RWPE2 (cell line): ENCODE data around the gene HPD.
"Not testable (repeated sequence)": the region's sequence is repeated elsewhere in the genome, so short reads cannot be mapped to it uniquely, and the experiment has no call there.

Experiments
- ATAC-seq: fragments of 200-7000 bp; cut with Tn5 transposase; 3 replicates; pipeline ENCODE4 v1.9.1; 2021; ENCODE audit warnings: low read depth
- DNase-seq: peaks from one replicate; pipeline ENCODE4 v3.0.0-alpha.2; 2020; ENCODE audit warnings: low spot score
- H3K27ac ChIP-seq: fragments of 450-650 bp; 2 replicates; pipeline ENCODE4 v1.5.1; 2017; ENCODE audit warnings: mild to moderate bottlenecking; ENCODE audit not compliant: poor library complexity, severe bottlenecking
- H3K27me3 ChIP-seq: fragments of 250-450 bp; sonication (Bioruptor Pico); 2 replicates; pipeline ENCODE4 v1.5.1; 2021; ENCODE audit warnings: mild to moderate bottlenecking, moderate library complexity; ENCODE audit not compliant: insufficient read depth, poor library complexity, severe bottlenecking
- H3K36me3 ChIP-seq: fragments of 250-450 bp; sonication (Bioruptor Pico); 2 replicates; pipeline ENCODE4 v1.5.1; 2020; ENCODE audit warnings: low read depth, mild to moderate bottlenecking, moderate library complexity
- H3K4me1 ChIP-seq: fragments of 250-450 bp; sonication (Bioruptor Pico); 2 replicates; pipeline ENCODE4 v1.5.1; 2021; ENCODE audit warnings: mild to moderate bottlenecking, moderate library complexity; ENCODE audit not compliant: insufficient read depth, poor library complexity, severe bottlenecking
- H3K4me3 ChIP-seq: fragments of 250-450 bp; sonication (Bioruptor Pico); 2 replicates; pipeline ENCODE4 v1.5.1; 2021; ENCODE audit warnings: mild to moderate bottlenecking, moderate library complexity; ENCODE audit not compliant: severe bottlenecking
- H3K9me3 ChIP-seq: fragments of 250-450 bp; sonication (Bioruptor Pico); 2 replicates; pipeline ENCODE4 v1.5.1; 2021; ENCODE audit warnings: mild to moderate bottlenecking, moderate library complexity; ENCODE audit not compliant: severe bottlenecking
- CTCF ChIP-seq: fragments of 450-650 bp; IDR thresholded peaks from one replicate; pipeline ENCODE4 v1.5.1; 2017; ENCODE audit warnings: mild to moderate bottlenecking, moderate library complexity; ENCODE audit not compliant: poor library complexity, severe bottlenecking

Gene HPD

DNA sequence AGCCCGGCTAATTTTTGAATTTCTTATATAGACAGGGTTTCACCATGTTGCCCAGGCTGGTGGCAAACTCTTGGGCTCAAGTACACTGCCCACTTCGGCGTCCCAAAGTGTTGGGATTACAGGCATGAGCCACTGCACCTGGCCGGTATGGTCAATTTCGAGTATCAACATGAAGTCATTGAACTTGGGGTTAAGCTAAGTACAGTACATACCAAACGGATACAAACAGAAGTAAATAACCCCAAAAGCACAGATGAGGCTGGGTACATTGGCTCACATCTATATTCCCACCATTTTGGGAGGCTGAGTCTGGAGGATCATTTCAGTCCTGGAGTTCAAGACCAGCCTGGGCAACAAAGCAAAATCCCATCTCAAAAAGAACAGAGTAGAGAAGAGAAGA, 16.9 kb upstream of the HPD start:
- no peak overlapping the region for H3K4me3 ChIP-seq
- no peak for DNase-seq
- no peaks in the 10 kb centered on the region for H3K36me3 ChIP-seq
- peaks cover 8% of the 10 kb centered on the region for H3K4me1 ChIP-seq
- H3K9me3 ChIP-seq, result no peaks in the 10 kb centered on the region
- H3K27me3 ChIP-seq, result no peaks in the 10 kb centered on the region
- TF ChIP-seq CTCF, result no peak
- no peak for ATAC-seq
- H3K27ac ChIP-seq, result no peak overlapping the region

GRCh38 chr12:121874071-121874470, 15.4 kb upstream of the HPD start:
- Histone ChIP-seq H3K4me3 (no peak overlapping the region), H3K27me3 (no peaks in the 10 kb centered on the region), H3K36me3 (no peaks in the 10 kb centered on the region), H3K27ac (no peak overlapping the region), H3K4me1 (peaks cover 8% of the 10 kb centered on the region), H3K9me3 (no peaks in the 10 kb centered on the region)
- no peak for DNase-seq
- ATAC-seq, result no peak
- TF ChIP-seq CTCF, result no peak

DNA sequence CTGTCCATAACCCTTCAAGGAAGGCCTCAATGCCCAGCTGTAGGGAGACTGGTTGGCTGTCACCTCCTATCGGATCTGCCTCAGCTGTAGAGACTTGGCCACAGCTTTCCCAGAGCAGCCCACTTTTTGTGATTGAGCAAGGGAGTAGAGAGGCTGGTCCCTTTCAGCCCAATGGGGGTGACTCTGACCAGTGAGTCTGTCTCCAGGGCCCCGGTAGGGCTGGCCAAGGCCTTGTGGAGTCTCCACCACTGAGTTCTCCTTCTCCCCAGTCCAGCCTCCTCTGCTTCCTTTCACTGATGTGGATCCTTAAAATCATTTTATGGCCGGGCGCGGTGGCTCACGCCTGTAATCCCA, 14.5 kb upstream of the HPD start:
- no peak for DNase-seq
- no peak for TF ChIP-seq CTCF

DNA sequence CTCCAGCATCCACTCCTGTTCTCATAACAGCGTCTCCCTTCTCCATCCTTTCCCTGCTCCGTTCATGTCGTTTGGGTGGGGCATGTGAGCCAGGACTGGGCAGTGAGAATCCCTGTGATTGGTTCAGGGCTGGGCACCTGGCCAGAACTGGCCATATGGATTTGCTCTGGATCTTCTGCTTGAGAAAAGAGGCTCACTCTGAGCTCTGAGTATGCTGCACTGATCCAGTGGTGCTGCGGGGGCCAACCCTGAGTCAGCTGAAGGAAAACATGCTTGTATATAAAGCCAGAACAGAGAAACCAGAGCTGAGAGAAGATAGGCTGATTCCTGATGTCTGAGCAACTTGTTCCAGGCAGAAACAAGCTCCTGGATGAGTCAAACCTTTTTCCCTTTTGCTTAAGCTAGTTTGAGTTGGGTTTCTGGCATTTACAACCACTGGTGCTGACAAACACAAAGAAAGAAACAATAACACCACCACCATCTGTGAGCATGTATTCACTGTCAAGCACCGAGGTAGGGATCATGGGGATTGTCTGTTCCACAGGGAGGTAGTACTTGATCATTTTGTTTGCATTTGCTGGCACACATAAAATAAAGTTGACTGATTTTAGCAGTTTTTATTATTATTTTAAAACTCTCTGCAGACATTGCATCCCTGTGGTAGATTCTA, 14.0 kb upstream of the HPD start:
- H3K4me3 ChIP-seq, result no peak overlapping the region
- TF ChIP-seq CTCF, result no peak
- peaks cover 8% of the 10 kb centered on the region for H3K4me1 ChIP-seq
- DNase-seq (no peak), ATAC-seq (peak; percentile 89)
- no peaks in the 10 kb centered on the region for H3K9me3 ChIP-seq
- no peaks in the 10 kb centered on the region for H3K27me3 ChIP-seq
- H3K27ac ChIP-seq, result peak overlapping the region; percentile 17
- no peaks in the 10 kb centered on the region for H3K36me3 ChIP-seq

More for the DNA sequence above, 14.5 kb upstream of the HPD start:
- H3K4me1 ChIP-seq, result peaks cover 8% of the 10 kb centered on the region
- ATAC-seq, result no peak
- no peak overlapping the region for H3K4me3 ChIP-seq
- H3K27me3 ChIP-seq, result no peaks in the 10 kb centered on the region
- no peaks in the 10 kb centered on the region for H3K9me3 ChIP-seq
- H3K27ac ChIP-seq, result peak overlapping the region; percentile 17
- H3K36me3 ChIP-seq, result no peaks in the 10 kb centered on the region

GRCh38 chr12:121871467-121871866, 12.8 kb upstream of the HPD start:
- Histone ChIP-seq H3K9me3 (no peaks in the 10 kb centered on the region), H3K4me1 (peaks cover 8% of the 10 kb centered on the region), H3K27ac (no peak overlapping the region), H3K27me3 (no peaks in the 10 kb centered on the region), H3K36me3 (no peaks in the 10 kb centered on the region), H3K4me3 (no peak overlapping the region)
- DNase-seq, result no peak
- no peak for ATAC-seq
- no peak for TF ChIP-seq CTCF

- H3K36me3 ChIP-seq, H3K4me3 ChIP-seq, ATAC-seq, DNase-seq, H3K27ac ChIP-seq, H3K9me3 ChIP-seq, H3K4me1 ChIP-seq, H3K27me3 ChIP-seq: not testable (repeated sequence)
These were observed 10.6 kb upstream of the HPD start for GRCh38 chr12:121869229-121869628.
